Upper lobe of left lung (tissue), 6 donors: Measurements from ENCODE around the gene AP2A2. TPM values are rescaled to one million over a fixed set of nuclear protein-coding genes. Genes with fewer than 3 reads are reported as not detected.

Source experiments
- ATAC-seq, 2 donors: fragments of 200-7000 bp; cut with Tn5 transposase; one replicate each; pipeline ENCODE4 v1.9.1; 2022; ENCODE audit warnings: mild to moderate bottlenecking in 2 of 2, moderate library complexity in 2 of 2; ENCODE audit not compliant: low FRiP score in 2 of 2
- DNase-seq, 2 donors: peaks; one replicate each; pipeline ENCODE4 v3.0.0-alpha.2; 2019 to 2020
- H3K27ac ChIP-seq, 4 donors: fragments of 200-600 bp; sonication (generic); one replicate each; pipeline ENCODE4 v1.5.1; 2016 to 2019
- H3K27me3 ChIP-seq, 4 donors: fragments of 200-600 bp; sonication (generic); one replicate each; pipeline ENCODE4 v1.5.1; 2017 to 2019
- H3K36me3 ChIP-seq, 4 donors: fragments of 200-600 bp; sonication (generic); one replicate each; pipeline ENCODE4 v1.5.1; 2016 to 2019
- H3K4me1 ChIP-seq, 4 donors: fragments of 200-600 bp; sonication (generic); one replicate each; pipeline ENCODE4 v1.5.1; 2018 to 2019
- H3K4me3 ChIP-seq, 4 donors: fragments of 200-600 bp; sonication (generic); one replicate each; pipeline ENCODE4 v1.5.1; 2017 to 2019; ENCODE audit warnings: mild to moderate bottlenecking in 2 of 4, moderate library complexity in 1 of 4
- H3K9me3 ChIP-seq, 4 donors: fragments of 200-600 bp; sonication (generic); one replicate each; pipeline ENCODE4 v1.5.1; 2018 to 2019
- CTCF ChIP-seq, 6 experiments: fragments of 450-650 bp in 4 of 6; fragments of 200-600 bp in 2 of 6; sonication (generic) in 2 of 6; IDR thresholded peaks; one replicate each; pipeline ENCODE4 v1.5.1; 2016 to 2019; ENCODE audit warnings: antibody characterized with exemption in 6 of 6
- EP300 ChIP-seq, 4 donors: sonication (generic); formaldehyde crosslinking; IDR thresholded peaks; one replicate each; pipeline ENCODE4 v1.5.1; 2017; ENCODE audit warnings: antibody characterized with exemption in 4 of 4, control low read depth in 2 of 4
- POLR2A ChIP-seq, 4 donors: fragments of 450-650 bp; IDR thresholded peaks; one replicate each; pipeline ENCODE4 v1.5.1; 2016 to 2017; ENCODE audit warnings: antibody characterized with exemption in 4 of 4, mild to moderate bottlenecking in 2 of 4
- POLR2AphosphoS5 ChIP-seq, 2 donors: sonication (generic); formaldehyde crosslinking; IDR thresholded peaks; one replicate each; pipeline ENCODE4 v1.5.1; 2017; ENCODE audit warnings: antibody characterized with exemption in 2 of 2
- WGBS, 2 donors: methylation state at CpG; one replicate each; pipeline ENCODE4 v1.1.5; 2017 to 2018; 5-methylcytosine and 5-hydroxymethylcytosine counted together
- total RNA-seq, 6 donors: library from RNA; depleted of rRNA in 4 of 6; stranded (reverse); fragments of >200 nt in 4 of 6; gene quantifications; one replicate each; pipeline versions ENCODE4 v1.1.0 to v1.2.1, GENCODE V29; 2016 to 2021
- donor health status: DM: no; HTN: no; CAD: no; lungs with moderate emphysema.
- donor health status: DM: no; HTN: yes; CAD: no; lungs with severe emphysema.

AP2A2 gene
- total RNA-seq, 6 donors from 2014 or later, result 55.7 to 273 (median 103) TPM

- H3K4me3 ChIP-seq, result no peak overlapping the region
- H3K9me3 ChIP-seq, result no peaks in the 10 kb centered on the region
- no peaks in the 10 kb centered on the region for H3K27me3 ChIP-seq
- H3K4me1 ChIP-seq, result no peaks in the 10 kb centered on the region
- peaks cover 0 to 5% (median 0%) of the 10 kb centered on the region in 4 donors for H3K36me3 ChIP-seq
- no peak for ATAC-seq
- WGBS, 2 donors, result 87 to 95% methylated on average over 10 to 19 of the region's 19 CpGs
- DNase-seq, result peak in 1 of 2 donors; percentile 66
- H3K27ac ChIP-seq, result no peak overlapping the region
- TF ChIP-seq POLR2A (IDR thresholded peaks at IDR 0.05) (no peak), POLR2AphosphoS5 (IDR thresholded peaks at IDR 0.05) (no peak), CTCF (IDR thresholded peaks at IDR 0.05) (no peak), EP300 (IDR thresholded peaks at IDR 0.05) (no peak)
Measured at GRCh38 chr11:1020211-1020905, 94.7 kb downstream of the AP2A2 start.

- WGBS, 2 donors, result 87 to 93% methylated on average over 7 of the region's 7 CpGs
- TF ChIP-seq POLR2A (IDR thresholded peaks at IDR 0.05) (no peak), CTCF (IDR thresholded peaks at IDR 0.05) (no peak), POLR2AphosphoS5 (IDR thresholded peaks at IDR 0.05) (no peak), EP300 (IDR thresholded peaks at IDR 0.05) (no peak)
- Histone ChIP-seq H3K36me3 (peaks cover 0 to 5% (median 0%) of the 10 kb centered on the region in 4 donors), H3K27me3 (no peaks in the 10 kb centered on the region), H3K9me3 (no peaks in the 10 kb centered on the region), H3K27ac (no peak overlapping the region), H3K4me1 (no peaks in the 10 kb centered on the region), H3K4me3 (no peak overlapping the region)
- ATAC-seq (no peak), DNase-seq (no peak)
Measured at GRCh38 chr11:1022411-1022810, 96.7 kb downstream of the AP2A2 start.

GRCh38 chr11:1022908-1023810 lies 97.5 kb downstream of the AP2A2 start:
- no peaks in the 10 kb centered on the region for H3K27me3 ChIP-seq
- H3K4me1 ChIP-seq, result no peaks in the 10 kb centered on the region
- H3K27ac ChIP-seq, result no peak overlapping the region
- WGBS, 2 donors, result 93 to 95% methylated on average over 24 to 28 of the region's 28 CpGs
- H3K4me3 ChIP-seq, result no peak overlapping the region
- TF ChIP-seq EP300 (IDR thresholded peaks at IDR 0.05) (no peak), POLR2A (IDR thresholded peaks at IDR 0.05) (no peak), CTCF (IDR thresholded peaks at IDR 0.05) (no peak), POLR2AphosphoS5 (IDR thresholded peaks at IDR 0.05) (no peak)
- H3K9me3 ChIP-seq, result no peaks in the 10 kb centered on the region
- ATAC-seq, result no peak
- peaks cover 0 to 5% (median 0%) of the 10 kb centered on the region in 4 donors for H3K36me3 ChIP-seq
- no peak for DNase-seq

- Histone ChIP-seq H3K4me3 (no peak overlapping the region), H3K4me1 (no peaks in the 10 kb centered on the region), H3K9me3 (no peaks in the 10 kb centered on the region), H3K27ac (no peak overlapping the region), H3K36me3 (peaks cover 0 to 5% (median 0%) of the 10 kb centered on the region in 4 donors), H3K27me3 (no peaks in the 10 kb centered on the region)
- TF ChIP-seq POLR2AphosphoS5 (IDR thresholded peaks at IDR 0.05), result no peak
- TF ChIP-seq CTCF (IDR thresholded peaks at IDR 0.05), result no peak
- TF ChIP-seq EP300 (IDR thresholded peaks at IDR 0.05), result no peak
- TF ChIP-seq POLR2A (IDR thresholded peaks at IDR 0.05), result no peak
- WGBS, 2 donors, result 95 to 98% methylated on average over 26 to 41 of the region's 50 CpGs
- DNase-seq (peak in 1 of 2 donors; percentile 76), ATAC-seq (no peak)
Measured at GRCh38 chr11:1023811-1024596, 98.3 kb downstream of the AP2A2 start.
